ENCODE data around the gene CFAP100.

GRCh38 chr3:126373682-126374601 is 20.8 kb upstream of the CFAP100 start:
- TF ChIP-seq CTCF (IDR thresholded peaks at IDR 0.05) (no peak), EZH2 (IDR thresholded peaks at IDR 0.05) (no peak), EZH2phosphoT487 (IDR thresholded peaks at IDR 0.05) (no peak)

Data from neural progenitor cell (in vitro differentiated cells).